HepG2 (cell line): ENCODE measurements around the gene RASA2.

ENCODE experiments used
- ESRRA ChIP-seq: sonication (generic); formaldehyde crosslinking; IDR thresholded peaks from 2 replicates; pipeline ENCODE4 v1.5.1; 2020; ENCODE audit warnings: mild to moderate bottlenecking, low read depth, missing genetic modification reagents
- FOXO4 ChIP-seq: sonication (generic); formaldehyde crosslinking; conservative IDR thresholded peaks from 2 replicates; pipeline ENCODE4 v1.8.1; 2023; ENCODE audit warnings: missing genetic modification reagents
- TF ChIP-seq, protein P1 (sequence below): IDR thresholded peaks from 2 replicates; pipeline ENCODE4 v1.6.1; 2016

GRCh38 chr3:141600331-141600730, 113.5 kb downstream of the RASA2 start:
- TF ChIP-seq ESRRA (CRISPR knock-in tag) (no peak), FOXO4 (no peak)
- TF ChIP-seq, protein P1, sequence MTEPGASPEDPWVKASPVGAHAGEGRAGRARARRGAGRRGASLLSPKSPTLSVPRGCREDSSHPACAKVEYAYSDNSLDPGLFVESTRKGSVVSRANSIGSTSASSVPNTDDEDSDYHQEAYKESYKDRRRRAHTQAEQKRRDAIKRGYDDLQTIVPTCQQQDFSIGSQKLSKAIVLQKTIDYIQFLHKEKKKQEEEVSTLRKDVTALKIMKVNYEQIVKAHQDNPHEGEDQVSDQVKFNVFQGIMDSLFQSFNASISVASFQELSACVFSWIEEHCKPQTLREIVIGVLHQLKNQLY = no peak
